ENCODE results near the gene CDKAL1.

GRCh38 chr6:21140966-21141365 is 606.7 kb downstream of the CDKAL1 start:
- no peak for TF ChIP-seq CTCF (IDR thresholded peaks at IDR 0.05; ENCODE audit: low read depth, low read length, missing input control)
- TF ChIP-seq, protein P1, sequence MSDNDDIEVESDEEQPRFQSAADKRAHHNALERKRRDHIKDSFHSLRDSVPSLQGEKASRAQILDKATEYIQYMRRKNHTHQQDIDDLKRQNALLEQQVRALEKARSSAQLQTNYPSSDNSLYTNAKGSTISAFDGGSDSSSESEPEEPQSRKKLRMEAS (IDR thresholded peaks at IDR 0.05): no peak
- TF ChIP-seq ATF3 (IDR thresholded peaks at IDR 0.05): no peak

Measured in liver (tissue), 3 donors.